Ectodermal cell (in vitro differentiated cells): Measurements from ENCODE around the gene OTUB2.

Experiments used
- H3K27ac ChIP-seq: 2 replicates; pipeline ENCODE4 v1.7.0; 2013; ENCODE audit warnings: mild to moderate bottlenecking, low read depth, low read length; ENCODE audit not compliant: insufficient read depth, poor library complexity, severe bottlenecking
- H3K27me3 ChIP-seq: 2 replicates; pipeline ENCODE4 v1.7.0; 2013; ENCODE audit warnings: mild to moderate bottlenecking, low read length; ENCODE audit not compliant: insufficient read depth, control insufficient read depth, poor library complexity, severe bottlenecking
- H3K36me3 ChIP-seq: one replicate; pipeline ENCODE4 v1.7.0; 2013; ENCODE audit warnings: low read length; ENCODE audit not compliant: control insufficient read depth, insufficient read depth
- H3K4me1 ChIP-seq: one replicate; pipeline ENCODE4 v1.7.0; 2013; ENCODE audit warnings: low read length; ENCODE audit not compliant: control insufficient read depth, insufficient read depth
- H3K4me3 ChIP-seq: 2 replicates; pipeline ENCODE4 v1.7.0; 2013; ENCODE audit warnings: low read depth, low read length, control low read depth; ENCODE audit not compliant: insufficient read depth
- H3K9me3 ChIP-seq: 2 replicates; pipeline ENCODE4 v1.7.0; 2013; ENCODE audit warnings: mild to moderate bottlenecking, low read length, moderate library complexity; ENCODE audit not compliant: control insufficient read depth
- WGBS, 2 experiments: methylation state at CpG; one replicate each; pipeline ENCODE4 v1.1.7; 2013; ENCODE audit warnings: missing lambda C conversion rate in 2 of 2; 5-methylcytosine and 5-hydroxymethylcytosine counted together

Gene OTUB2

DNA sequence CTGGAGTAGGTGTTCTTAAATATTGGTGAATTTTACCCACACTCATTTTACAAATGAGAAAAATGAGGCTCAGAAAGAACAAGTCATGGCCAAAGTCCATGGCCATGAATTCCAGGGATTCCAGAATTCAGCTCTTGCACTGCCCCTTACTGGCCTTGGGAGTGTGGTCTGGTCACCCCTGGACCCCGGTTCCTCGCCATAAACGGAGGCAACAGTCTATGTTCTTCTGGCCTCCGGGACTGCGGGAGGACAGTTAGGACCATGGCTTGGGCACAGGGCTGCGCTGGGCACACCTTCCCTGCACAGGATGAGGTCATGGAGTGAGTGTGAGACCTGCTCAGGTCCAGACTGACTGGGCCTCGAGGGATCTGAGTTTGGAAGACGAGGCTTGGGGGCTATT lies 22.1 kb upstream of the OTUB2 start:
- no peaks in the 10 kb centered on the region for H3K4me1 ChIP-seq
- no peaks in the 10 kb centered on the region for H3K36me3 ChIP-seq
- H3K9me3 ChIP-seq, result no peaks in the 10 kb centered on the region
- H3K4me3 ChIP-seq, result no peak overlapping the region
- no peaks in the 10 kb centered on the region for H3K27me3 ChIP-seq
- no peak overlapping the region for H3K27ac ChIP-seq
- 91 to 92% methylated on average over 8 of the region's 8 CpGs for WGBS, 2 experiments

DNA sequence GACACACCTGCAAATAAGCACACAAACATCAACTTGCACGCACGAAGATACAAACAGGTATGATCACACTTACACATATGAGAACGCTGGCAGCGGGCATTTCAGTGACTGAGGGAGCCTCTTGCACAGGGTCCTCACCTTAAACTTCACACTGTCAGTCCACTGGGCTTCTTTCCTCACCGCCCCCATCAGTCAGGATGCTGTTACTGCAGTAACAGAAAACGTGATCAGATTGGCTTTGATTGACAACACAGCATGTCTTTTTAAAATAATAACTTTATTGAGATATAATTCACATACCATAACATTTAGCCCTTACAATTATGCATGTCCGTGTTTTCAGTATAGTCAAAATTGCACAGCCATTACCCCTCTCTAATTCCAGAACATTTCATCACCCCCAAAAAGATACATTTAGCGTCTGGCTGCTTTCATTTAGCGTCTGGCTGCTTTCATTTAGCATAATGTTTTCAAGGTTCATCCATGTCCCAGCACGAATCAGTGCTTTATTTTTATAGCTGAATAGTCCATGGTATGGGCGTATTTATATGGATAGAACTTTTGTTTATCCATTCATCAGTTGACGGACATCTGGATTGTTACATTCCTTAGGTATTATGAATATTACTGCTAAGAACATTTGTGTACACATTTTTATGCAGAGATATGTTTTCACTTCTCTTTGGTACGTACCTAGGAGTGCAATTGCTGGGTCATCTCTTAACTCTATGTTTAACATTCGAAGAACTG lies 20.6 kb upstream of the OTUB2 start:
- Histone ChIP-seq H3K27me3 (no peaks in the 10 kb centered on the region), H3K4me3 (no peak overlapping the region), H3K36me3 (no peaks in the 10 kb centered on the region), H3K27ac (no peak overlapping the region), H3K9me3 (no peaks in the 10 kb centered on the region), H3K4me1 (no peaks in the 10 kb centered on the region)
- WGBS, 2 experiments, result 65 to 67% methylated on average over 12 to 14 of the region's 14 CpGs

DNA sequence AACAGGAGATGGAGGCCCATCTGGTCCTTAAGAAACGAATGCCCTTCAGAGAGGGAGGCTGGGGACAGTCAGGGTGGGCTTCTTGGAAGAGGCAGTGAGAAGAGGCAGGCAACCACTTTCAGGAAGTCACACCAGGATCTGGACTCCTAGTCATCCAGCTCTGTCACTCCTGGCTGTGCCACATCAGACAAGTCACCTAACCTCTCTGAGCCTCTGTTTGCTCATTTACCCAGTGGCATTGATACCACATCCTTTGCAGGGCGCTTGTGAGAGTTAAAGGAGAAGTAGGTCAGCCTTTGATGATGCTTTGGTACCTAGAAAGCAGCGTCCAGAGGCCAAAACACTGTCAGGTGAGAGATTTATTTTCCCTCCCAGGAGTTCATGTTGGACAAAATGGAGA lies 17.9 kb upstream of the OTUB2 start:
- H3K9me3 ChIP-seq, result no peaks in the 10 kb centered on the region
- no peaks in the 10 kb centered on the region for H3K27me3 ChIP-seq
- H3K36me3 ChIP-seq, result no peaks in the 10 kb centered on the region
- no peak overlapping the region for H3K4me3 ChIP-seq
- WGBS, 2 experiments, result 84 to 86% methylated on average over 3 of the region's 3 CpGs
- H3K27ac ChIP-seq, result no peak overlapping the region
- H3K4me1 ChIP-seq, result no peaks in the 10 kb centered on the region

DNA sequence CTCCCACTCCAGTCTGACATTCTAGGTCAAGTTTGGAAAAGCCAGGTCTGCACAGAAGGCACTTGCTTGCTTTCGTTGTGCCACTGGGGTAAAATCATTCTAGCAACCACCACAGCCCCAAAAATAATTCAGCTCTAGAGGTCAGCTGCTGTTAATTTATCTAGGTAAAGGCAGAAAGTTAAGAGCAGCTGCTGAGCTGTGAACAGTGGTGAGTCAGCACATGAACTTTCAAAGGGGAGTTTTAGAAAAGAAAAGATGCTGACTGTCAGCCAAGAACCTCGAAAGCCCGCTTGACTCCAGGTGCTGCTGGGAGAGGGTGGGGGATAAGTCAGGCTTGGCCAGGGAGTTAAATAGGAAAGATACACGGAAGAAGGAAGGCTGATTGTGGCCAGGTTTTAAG lies 16.4 kb upstream of the OTUB2 start:
- Histone ChIP-seq H3K36me3 (no peaks in the 10 kb centered on the region), H3K27me3 (no peaks in the 10 kb centered on the region), H3K4me3 (no peak overlapping the region), H3K27ac (no peak overlapping the region), H3K9me3 (no peaks in the 10 kb centered on the region), H3K4me1 (no peaks in the 10 kb centered on the region)
- 69 to 77% methylated on average over 4 of the region's 4 CpGs for WGBS, 2 experiments

DNA sequence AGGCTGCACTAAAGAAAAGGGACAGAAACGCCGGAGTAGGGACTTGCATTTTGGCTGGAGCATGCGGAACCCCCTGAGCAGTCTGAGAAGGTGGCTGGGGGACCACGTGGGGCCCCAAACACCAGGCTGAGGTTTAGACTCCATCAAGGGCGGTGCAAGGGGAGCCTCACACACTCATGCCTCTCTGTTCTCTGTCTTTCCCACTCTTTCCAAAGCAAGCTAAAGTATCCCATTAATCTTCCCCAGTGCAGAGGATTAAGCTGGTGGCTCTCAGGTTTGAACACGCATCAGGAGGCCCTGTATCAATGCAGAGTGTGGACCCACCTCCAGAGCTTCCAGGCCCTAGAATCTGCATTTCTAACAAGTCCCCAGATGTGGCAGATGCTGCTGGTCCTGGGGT lies 15.5 kb upstream of the OTUB2 start:
- Histone ChIP-seq H3K27me3 (no peaks in the 10 kb centered on the region), H3K4me1 (no peaks in the 10 kb centered on the region), H3K9me3 (no peaks in the 10 kb centered on the region), H3K4me3 (no peak overlapping the region), H3K36me3 (no peaks in the 10 kb centered on the region), H3K27ac (no peak overlapping the region)
- WGBS, 2 experiments, result 92 to 95% methylated on average over 6 of the region's 6 CpGs

DNA sequence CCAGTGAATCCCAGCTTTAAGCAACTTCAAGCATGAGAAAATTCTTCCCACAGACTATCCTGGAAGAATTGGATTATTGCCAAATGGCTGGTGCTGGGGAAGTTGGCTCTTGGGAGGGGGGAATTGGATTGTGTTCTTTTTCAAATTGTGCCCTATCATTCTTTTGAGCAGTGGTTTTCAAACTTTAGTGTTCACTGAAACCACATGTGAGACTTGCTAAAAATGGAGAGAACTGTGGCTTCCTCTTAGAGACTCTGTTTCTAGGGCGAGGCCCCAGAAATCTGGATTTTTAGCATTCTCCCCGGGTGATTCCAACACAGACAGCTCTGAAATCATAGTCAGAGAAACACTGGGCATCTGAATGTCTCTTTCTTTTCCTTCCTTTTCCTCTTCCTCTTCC lies 14.3 kb upstream of the OTUB2 start:
- 90 to 91% methylated on average over 2 of the region's 2 CpGs for WGBS, 2 experiments

DNA sequence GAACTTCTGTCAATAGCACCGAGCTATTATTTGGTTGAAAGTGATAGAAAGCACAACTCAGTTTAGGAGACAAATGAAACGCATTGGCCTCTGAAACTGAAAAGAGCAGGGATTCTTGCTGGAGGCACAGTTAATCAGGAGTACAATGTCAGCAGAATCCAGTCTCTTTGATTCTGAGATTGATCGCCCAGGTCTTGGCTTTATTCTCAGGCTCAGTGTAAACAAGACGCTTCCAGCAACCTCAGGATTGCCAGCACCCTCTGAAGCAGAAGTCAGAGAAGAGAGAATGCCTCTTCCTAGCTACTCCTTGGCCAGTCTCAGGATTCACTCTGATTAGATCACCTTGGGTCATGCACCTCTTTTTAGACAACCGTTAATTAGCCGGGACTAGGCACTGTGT lies 11.8 kb upstream of the OTUB2 start:
- WGBS, 2 experiments, result 83 to 84% methylated on average over 6 of the region's 6 CpGs
- Histone ChIP-seq H3K27me3 (no peaks in the 10 kb centered on the region), H3K9me3 (no peaks in the 10 kb centered on the region), H3K27ac (no peak overlapping the region), H3K36me3 (no peaks in the 10 kb centered on the region), H3K4me1 (no peaks in the 10 kb centered on the region), H3K4me3 (no peak overlapping the region)

More for the DNA sequence above, 14.3 kb upstream of the OTUB2 start:
- H3K4me1 ChIP-seq, result no peaks in the 10 kb centered on the region
- no peak overlapping the region for H3K4me3 ChIP-seq
- no peaks in the 10 kb centered on the region for H3K9me3 ChIP-seq
- H3K36me3 ChIP-seq, result no peaks in the 10 kb centered on the region
- H3K27me3 ChIP-seq, result no peaks in the 10 kb centered on the region
- no peak overlapping the region for H3K27ac ChIP-seq

DNA sequence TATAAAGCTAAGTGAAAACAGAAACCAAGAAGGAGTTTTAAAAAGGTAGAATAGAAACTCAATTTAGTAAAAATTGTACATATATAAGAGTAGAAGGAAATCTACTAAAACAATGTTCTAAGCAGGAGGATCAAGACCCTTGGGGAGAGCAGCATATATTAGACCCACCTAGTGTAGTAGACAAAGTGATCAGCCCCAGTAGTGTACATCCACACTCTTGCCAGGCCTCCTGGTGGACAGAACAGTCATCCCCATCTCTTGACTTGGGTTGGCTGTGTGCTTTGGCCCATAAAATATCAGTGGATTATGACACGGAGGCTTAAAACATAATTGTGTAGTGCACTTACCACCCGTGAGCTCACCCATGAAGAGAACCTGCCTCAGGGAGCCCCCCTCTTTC lies 10.9 kb upstream of the OTUB2 start:
- no peaks in the 10 kb centered on the region for H3K27me3 ChIP-seq
- H3K27ac ChIP-seq, result no peak overlapping the region
- no peaks in the 10 kb centered on the region for H3K4me1 ChIP-seq
- H3K36me3 ChIP-seq, result no peaks in the 10 kb centered on the region
- H3K9me3 ChIP-seq, result no peaks in the 10 kb centered on the region
- no peak overlapping the region for H3K4me3 ChIP-seq
- WGBS, 2 experiments, result 93 to 95% methylated on average over 2 of the region's 2 CpGs

DNA sequence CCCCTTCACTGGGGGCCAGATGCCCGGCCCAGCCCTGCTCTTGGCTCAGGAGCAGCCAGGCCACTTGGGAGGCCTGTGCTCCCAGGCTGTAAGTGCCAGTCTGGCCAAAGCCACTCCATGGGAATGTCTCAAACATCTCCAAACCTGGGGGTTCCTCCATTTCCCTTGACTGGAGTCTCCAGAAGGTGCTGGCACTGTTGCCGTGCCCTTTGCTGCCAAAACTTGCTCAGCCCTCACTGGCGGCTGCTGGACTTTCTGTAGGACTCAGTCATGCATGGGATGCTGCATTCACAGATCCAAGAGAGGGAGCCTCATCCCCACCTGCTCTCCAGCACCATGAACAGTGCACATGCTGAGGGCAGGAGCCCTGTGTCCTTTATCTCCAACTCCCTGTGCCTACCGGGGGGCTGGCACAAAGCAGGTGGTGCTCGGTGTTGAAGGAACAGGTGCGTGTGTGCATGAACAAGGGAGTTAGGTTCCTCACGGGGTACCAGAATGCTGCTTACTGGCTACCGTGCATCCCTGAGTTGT lies 9.6 kb upstream of the OTUB2 start:
- 90 to 92% methylated on average over 8 of the region's 8 CpGs for WGBS, 2 experiments
- H3K4me1 ChIP-seq, result peaks cover 3% of the 10 kb centered on the region
- H3K27me3 ChIP-seq, result no peaks in the 10 kb centered on the region
- H3K9me3 ChIP-seq, result no peaks in the 10 kb centered on the region
- H3K27ac ChIP-seq, result no peak overlapping the region
- H3K36me3 ChIP-seq, result no peaks in the 10 kb centered on the region
- no peak overlapping the region for H3K4me3 ChIP-seq

DNA sequence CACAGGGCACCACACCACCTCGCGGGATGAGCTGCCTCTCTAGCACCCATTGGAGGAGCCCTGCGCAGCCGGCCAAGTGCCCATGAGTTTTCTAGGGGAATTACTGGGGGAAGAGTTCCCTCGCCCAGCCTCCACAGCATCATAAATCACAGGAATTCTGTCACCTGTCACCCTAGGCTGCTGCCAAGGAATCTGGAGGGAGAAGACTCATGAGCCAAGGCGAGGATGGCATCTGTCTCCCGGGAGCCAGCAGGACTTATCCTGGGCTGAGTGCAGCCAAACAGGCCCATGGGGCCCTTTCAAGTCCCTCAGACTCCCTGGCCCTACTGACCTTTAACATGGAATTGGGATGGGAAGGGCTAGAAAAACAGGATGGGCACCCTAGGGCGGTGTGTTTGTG lies 7.8 kb upstream of the OTUB2 start:
- Histone ChIP-seq H3K4me1 (peaks cover 20% of the 10 kb centered on the region), H3K36me3 (no peaks in the 10 kb centered on the region), H3K9me3 (no peaks in the 10 kb centered on the region), H3K27me3 (no peaks in the 10 kb centered on the region), H3K4me3 (no peak overlapping the region), H3K27ac (no peak overlapping the region)
- WGBS, 2 experiments, result 87 to 91% methylated on average over 8 of the region's 8 CpGs
